Endometrial microvascular endothelial cells (primary cell): ENCODE data around the gene KLHL10. TPM values are rescaled to one million over a fixed set of nuclear protein-coding genes. Genes with fewer than 3 reads are reported as not detected.

ENCODE experiments used
- in situ Hi-C: cut with HindIII; loops from 2 replicates; pipeline ENCODE4 v1.10.0; 2017; ENCODE audit warnings: low sequenced_read_pairs, low pct_unique_long_range_greater_than_20kb; ENCODE audit errors: inconsistent ontology term
- total RNA-seq: library from RNA; depleted of rRNA; stranded (reverse); fragments of >200 nt; gene quantifications from one replicate; pipeline ENCODE4 v1.2.3, GENCODE V29; 2015; ENCODE audit errors: inconsistent ontology term

Gene KLHL10
- total RNA-seq: not detected

GRCh38 chr17:41837761-41838538 is at the start of gene KLHL10:
Gene KLHL10, plus strand, starts transcription at chr17:41837825. Its CDS starts 108 bp downstream, at chr17:41837933.
- in situ Hi-C loops: no loop called here

DNA sequence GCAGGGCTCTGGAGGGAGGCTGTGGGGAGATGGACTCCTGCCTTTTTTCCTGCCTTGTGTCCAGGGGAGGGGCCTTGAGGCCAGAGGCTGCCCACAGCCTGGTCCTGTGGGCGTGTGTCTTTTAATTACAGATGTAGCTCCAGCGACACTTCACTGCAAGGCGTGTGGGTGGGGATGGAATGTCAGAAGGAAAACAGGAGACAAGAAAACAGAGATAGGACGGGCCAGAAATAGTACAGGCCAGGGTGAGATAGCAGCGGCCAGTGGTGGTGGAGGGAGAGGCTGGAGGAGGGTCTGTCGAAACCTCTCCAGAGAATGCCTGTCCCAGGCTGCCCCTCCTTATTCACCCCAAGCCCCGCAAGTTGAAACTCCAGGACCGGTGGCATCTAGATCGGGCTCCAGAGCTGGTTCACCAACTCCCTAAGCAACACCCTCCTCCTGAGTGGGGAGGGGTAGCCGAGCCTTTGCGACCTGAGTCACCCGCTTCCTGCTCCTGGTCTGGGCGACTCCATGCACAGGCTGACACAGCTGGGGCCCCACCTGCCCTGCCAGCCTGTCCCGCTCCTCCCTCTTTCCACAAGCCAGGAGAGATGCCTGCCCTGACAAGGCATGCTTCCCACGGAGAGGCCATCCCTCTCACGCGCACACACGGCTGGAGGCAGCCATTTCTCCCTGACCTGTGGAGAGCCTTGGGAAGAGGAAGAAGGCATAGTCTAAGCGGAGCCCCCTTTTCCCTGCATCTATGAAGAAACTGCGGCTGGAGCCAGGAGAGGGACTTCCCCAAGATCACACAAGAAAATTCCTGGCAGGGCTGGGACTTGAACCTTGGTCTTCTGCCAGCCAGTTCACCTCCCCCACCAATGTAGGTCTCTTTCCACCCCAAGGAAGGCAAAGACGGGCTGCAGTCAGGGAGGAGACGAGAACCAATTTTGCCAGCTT is 44.5 kb upstream of the KLHL10 start:
- in situ Hi-C loops: no loop called here

GRCh38 chr17:41793784-41794539 is 43.7 kb upstream of the KLHL10 start:
- in situ Hi-C loops: no loop called here

GRCh38 chr17:41794540-41794975 is 43.1 kb upstream of the KLHL10 start:
- in situ Hi-C loops: no loop called here

GRCh38 chr17:41796121-41796895 is 41.3 kb upstream of the KLHL10 start:
- in situ Hi-C loops: no loop called here

DNA sequence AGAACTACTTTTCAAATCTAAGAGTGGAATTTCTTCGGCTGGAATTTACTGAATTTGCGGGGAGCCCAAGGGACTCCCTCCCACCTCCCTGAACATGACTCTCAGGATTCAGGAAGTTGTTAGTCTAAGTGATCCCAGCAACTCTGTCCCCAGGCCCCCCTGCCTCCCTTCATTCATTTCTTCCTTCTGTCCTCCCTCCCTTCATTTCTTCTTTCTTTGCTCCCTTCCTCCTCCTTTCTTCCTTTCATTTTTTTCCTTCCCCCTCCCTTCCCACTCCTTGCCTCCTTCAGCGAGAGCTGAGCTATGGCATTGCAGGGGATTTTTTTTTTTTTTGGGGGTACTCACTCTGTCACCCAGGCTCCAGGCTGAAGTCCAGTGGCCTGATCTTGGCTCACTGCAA is 40.2 kb upstream of the KLHL10 start:
- in situ Hi-C loops: no loop called here

DNA sequence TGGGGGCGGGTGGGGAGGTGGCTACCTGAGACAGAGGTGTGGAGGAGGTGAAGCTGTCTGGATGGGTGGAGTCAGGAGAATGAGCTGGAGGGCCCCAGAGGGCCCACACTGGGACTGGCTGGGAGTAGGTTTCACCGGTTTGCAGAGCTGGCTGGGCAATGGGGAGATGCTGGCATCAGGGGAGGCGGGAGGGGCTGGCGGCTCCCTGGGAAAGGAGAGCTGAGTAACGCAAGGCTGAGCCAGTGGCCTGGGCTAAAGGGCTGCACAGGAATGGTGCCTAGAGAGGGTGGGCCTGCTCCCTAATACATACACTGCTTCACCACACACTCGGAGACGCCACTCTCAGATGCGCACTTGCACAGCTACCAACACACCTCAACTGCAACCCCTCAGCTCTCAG is 38.3 kb upstream of the KLHL10 start:
- in situ Hi-C loops: no loop called here

DNA sequence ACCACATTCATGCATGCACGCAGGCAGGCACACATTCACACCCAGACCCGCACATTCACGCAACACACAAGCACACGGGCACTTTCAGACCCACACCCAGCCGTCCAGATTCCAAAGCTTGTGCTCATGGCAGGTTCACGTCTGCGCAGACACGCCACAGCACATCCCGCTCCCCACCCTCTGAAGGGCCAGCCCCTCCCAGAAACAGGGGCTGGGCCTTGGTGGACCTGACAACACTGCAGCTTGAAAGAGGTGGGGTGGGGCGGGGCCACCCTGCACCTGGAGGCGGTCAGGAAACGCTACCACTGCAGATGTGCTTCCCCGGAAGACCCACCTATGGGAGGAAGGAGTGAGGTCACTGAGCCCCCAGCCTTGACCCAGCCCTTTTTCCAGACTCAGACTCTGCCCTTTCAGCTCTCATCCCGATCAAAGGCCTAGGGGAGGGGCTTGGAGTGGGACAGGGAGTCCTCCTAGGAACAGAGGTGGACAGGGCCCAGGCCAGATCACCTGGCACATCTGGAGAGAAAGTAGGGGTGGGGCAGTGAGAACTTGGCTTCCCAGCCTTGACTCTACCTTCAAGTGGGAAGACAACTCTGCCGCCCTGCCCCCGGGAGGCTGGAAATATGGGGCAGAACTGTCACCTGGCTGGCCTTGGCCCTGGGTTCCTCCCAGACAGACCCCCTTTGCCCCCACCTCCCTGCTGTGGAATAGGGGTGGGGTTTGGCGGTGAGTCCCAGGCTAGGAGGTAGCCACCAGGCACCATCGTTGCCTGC is 36.8 kb upstream of the KLHL10 start:
- in situ Hi-C loops: loop anchor here (10.0 kb wide), 1 partner anchor 76 kb away; no protein-coding TSS in a partner anchor

- in situ Hi-C loops: loop anchor here (10.0 kb wide), 1 partner anchor 77 kb away; no protein-coding TSS in a partner anchor
Observed at GRCh38 chr17:41801374-41802271, 36.0 kb upstream of the KLHL10 start.

- in situ Hi-C loops: loop anchor here (10.0 kb wide), 1 partner anchor 79 kb away; no protein-coding TSS in a partner anchor
Observed at GRCh38 chr17:41803049-41804020, 34.3 kb upstream of the KLHL10 start.

DNA sequence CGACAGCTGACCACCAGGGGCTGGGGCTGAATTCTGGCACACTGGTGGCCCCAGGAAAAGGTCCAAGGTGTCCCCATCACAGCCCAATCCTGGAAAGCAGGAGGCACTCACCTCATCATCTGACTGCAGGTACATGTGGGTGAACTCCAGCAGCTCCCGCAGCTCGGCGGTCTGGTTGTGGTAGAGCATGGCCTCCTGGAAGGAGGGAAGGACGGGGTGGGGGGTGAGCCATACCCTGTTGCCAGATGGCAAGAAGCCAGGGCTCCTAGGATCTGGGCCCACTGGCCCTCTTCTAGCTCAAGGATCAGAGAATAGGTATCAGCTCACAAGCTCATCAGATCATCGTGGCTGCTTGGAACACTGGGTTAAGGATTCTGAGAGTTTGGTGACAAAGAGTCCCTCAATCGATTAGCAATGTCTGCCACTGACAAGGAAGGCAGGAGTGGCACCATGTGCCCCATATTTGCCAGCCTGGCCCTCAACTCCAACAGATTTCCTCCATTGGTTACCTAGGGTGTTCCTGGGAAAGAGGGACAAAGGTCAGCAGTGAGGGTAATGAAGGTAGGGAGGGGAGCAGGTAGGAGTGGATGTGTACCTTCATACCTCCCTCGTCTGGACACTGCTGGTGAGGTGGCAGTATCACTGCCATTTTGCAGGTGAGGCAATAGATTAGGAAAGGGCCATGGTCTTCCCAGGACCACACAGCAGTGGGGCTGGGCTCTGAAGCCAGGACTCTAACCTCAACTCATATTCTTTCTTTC is 30.8 kb upstream of the KLHL10 start:
- in situ Hi-C loops: loop anchor here (10.0 kb wide), 1 partner anchor 82 kb away; no protein-coding TSS in a partner anchor

- in situ Hi-C loops: no loop called here
Observed at GRCh38 chr17:41810659-41811548, 26.7 kb upstream of the KLHL10 start.

- in situ Hi-C loops: no loop called here
Observed at GRCh38 chr17:41811549-41812380, 25.9 kb upstream of the KLHL10 start, which contains the start of gene P3H4. Gene P3H4, minus strand, starts transcription at chr17:41811949. Its CDS starts 34 bp downstream, at chr17:41811915.
